VCaP (cell line): ENCODE data around the gene ADAMTS20.

ENCODE experiments used
- H3K27ac ChIP-seq: fragments of 450-650 bp; 2 replicates; pipeline ENCODE4 v1.5.1; 2017
- TF ChIP-seq, protein P1 (sequence below): fragments of 450-650 bp; conservative IDR thresholded peaks from 2 replicates; pipeline ENCODE4 v1.5.1; 2017; ENCODE audit warnings: mild to moderate bottlenecking, moderate library complexity

Gene ADAMTS20

DNA sequence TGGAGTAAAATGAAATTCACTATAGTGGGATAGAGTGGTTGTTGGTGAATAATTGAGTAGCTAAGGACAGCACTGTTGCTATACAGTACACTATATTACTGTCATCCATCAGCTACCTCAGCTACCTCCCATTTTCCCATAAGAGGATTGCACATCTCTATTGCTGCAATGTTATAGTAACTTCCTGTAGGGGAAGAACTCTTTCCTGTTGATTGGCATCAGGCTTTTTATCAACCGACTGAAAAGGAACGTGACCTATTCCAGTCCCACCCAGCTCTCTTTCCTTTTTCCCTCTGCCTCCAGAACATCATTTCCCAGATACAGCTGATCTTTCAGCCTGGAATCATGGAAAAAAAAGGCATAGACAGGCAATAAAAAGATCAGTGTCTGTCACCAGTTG, 117.4 kb downstream of the ADAMTS20 start:
- no peak overlapping the region for H3K27ac ChIP-seq
- TF ChIP-seq, protein P1, sequence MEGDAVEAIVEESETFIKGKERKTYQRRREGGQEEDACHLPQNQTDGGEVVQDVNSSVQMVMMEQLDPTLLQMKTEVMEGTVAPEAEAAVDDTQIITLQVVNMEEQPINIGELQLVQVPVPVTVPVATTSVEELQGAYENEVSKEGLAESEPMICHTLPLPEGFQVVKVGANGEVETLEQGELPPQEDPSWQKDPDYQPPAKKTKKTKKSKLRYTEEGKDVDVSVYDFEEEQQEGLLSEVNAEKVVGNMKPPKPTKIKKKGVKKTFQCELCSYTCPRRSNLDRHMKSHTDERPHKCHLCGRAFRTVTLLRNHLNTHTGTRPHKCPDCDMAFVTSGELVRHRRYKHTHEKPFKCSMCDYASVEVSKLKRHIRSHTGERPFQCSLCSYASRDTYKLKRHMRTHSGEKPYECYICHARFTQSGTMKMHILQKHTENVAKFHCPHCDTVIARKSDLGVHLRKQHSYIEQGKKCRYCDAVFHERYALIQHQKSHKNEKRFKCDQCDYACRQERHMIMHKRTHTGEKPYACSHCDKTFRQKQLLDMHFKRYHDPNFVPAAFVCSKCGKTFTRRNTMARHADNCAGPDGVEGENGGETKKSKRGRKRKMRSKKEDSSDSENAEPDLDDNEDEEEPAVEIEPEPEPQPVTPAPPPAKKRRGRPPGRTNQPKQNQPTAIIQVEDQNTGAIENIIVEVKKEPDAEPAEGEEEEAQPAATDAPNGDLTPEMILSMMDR: no peak

DNA sequence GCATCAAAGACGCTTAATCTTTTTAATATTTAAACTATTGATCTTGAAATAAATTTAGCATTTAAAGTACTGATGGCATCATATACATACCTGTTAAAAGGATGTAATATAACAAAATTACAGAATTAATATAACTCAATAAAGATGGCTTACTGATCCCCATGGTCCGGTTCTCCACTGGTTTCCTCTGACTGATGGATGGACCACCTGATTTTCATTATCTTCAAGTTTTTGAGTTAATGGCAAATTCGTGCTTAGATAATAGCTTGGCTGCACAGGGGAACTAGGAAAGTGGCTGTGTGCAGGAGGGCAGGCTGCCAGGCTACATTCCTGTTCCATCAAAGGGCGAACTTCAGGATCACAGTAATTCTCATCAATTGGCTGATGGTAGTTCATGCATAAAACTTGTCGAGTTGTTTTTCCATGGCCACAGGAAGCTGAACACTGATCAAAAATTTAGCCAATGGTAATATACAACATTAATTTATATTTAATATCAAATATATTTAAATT, 123.9 kb downstream of the ADAMTS20 start:
- TF ChIP-seq, protein P1: no peak
- no peak overlapping the region for H3K27ac ChIP-seq

- TF ChIP-seq, protein P1: peak; percentile 27
- no peak overlapping the region for H3K27ac ChIP-seq
Measured at GRCh38 chr12:43425361-43425760, 126.6 kb downstream of the ADAMTS20 start.

GRCh38 chr12:43416981-43417380, 135.0 kb downstream of the ADAMTS20 start:
- TF ChIP-seq, protein P1: no peak
- no peak overlapping the region for H3K27ac ChIP-seq

GRCh38 chr12:43407816-43408645, 144.0 kb downstream of the ADAMTS20 start:
- TF ChIP-seq, protein P1: no peak
- H3K27ac ChIP-seq: no peak overlapping the region

DNA sequence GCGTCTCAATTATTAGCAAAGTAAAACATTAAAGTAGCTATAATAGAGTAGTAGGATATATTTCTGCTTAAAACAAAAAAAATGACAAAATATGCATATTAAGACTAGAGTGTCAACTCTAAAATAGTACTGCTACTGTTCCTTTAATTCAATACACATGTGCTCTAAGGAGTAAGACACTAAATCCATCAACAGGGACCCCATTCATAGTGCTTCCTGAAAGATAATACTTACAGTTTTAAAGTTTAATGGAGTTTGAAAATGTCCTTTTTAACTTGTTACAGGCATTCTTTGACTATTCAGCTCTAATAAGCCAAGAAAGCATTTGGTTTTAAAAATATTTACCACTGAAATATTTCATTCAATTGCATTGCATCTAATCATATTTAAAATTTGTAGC, 145.2 kb downstream of the ADAMTS20 start:
- TF ChIP-seq, protein P1: no peak
- no peak overlapping the region for H3K27ac ChIP-seq

DNA sequence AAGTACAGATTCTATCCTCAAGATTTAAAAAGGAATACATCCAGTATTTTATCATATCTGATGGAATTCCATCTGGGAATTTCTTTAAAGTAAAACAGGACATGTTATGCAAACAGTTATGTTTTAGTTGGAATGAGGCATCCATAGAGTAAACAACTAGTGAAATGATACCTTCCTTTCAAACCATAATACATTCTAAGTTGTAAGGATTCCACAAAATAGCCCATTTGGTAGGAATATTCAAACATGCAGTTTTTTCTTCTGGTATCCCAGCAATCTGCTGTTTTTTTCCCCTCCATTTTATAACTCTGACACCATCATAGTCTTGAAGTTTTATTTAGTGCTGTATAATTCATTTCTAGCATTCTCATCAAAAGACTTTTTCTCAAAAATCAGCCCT, 149.6 kb downstream of the ADAMTS20 start:
- TF ChIP-seq, protein P1: no peak
- no peak overlapping the region for H3K27ac ChIP-seq
